DMS53 treated with DMSO at 0.1 percent for 48 hours (cell line): Measurements from ENCODE around the gene EHD1.

Experiments used
- DNase-seq: peaks from one replicate; lab custom pipeline; 2025; ENCODE audit not compliant: unreplicated experiment; lab: John Stamatoyannopoulos, UW

Gene EHD1

GRCh38 chr11:64878494-64879243 is at the start of gene EHD1:
Gene EHD1 (minus strand): TSS chr11:64878621. CDS start chr11:64878464, 157 bp downstream.
- peak; percentile 92 for DNase-seq

DNA sequence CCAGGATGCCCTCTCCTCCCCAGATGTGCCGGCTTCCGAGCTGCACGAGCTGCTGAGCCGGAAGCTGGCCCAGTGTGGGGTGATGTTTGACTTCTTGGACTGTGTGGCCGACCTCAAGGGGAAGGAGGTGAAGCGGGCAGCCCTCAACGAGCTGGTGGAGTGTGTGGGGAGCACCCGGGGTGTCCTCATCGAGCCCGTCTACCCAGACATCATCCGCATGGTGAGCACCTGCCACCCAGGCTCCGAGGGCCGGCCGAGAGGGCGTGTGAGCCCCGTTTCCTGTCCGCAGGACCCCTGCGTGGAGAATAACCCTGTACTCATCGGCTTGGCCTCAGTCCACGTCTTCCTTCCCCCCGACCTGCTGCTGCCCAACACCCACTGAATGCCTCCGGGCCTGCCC is 48.3 kb upstream of the EHD1 start:
- DNase-seq, result no peak

DNA sequence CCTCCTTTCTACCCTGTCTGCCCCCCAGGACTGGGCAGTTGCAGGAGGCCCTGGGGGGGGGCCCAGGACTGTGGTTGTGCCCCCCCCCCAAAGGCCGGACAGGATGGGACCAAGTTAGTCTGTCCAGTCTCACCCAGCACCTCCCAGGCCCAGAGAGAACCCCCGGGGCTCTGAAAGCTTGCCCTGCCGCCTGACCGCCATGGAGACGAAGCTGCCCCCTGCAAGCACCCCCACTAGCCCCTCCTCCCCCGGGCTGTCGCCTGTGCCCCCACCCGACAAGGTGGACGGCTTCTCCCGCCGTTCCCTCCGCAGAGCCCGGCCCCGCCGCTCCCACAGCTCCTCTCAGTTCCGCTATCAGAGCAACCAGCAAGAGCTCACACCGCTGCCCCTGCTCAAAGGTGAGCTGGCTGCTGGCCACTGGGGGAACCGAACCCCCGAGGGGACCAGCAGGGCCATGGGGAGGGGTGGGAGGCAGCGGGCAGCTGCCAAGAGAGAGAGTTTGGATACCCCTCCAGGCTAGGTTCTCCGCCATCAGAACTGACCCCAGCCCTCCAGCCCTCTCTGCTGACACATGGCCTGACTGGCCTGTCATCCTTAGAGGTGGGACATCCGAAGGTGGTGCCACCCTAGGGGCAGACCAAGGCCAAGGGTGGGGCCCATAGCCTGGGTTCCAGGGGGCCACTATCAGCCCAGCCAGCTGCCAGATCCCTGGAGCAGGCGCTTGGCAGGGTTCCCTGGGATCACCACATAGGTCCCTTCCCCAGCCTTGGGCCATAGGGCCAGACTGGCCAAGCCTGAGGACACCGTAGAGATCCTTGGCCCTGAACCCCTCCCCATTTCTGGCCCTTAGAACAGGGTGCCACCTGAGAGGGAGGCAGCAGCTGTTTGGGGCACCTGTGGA is 47.4 kb upstream of the EHD1 start:
- no peak for DNase-seq

GRCh38 chr11:64924910-64925284 is 46.5 kb upstream of the EHD1 start:
- no peak for DNase-seq

- peak; percentile 81 for DNase-seq
Measured at GRCh38 chr11:64923944-64924909, 45.8 kb upstream of the EHD1 start, which contains the start of gene PPP2R5B. Gene PPP2R5B (plus strand): TSS chr11:64924689. CDS start chr11:64925735, 1,046 bp downstream.

DNA sequence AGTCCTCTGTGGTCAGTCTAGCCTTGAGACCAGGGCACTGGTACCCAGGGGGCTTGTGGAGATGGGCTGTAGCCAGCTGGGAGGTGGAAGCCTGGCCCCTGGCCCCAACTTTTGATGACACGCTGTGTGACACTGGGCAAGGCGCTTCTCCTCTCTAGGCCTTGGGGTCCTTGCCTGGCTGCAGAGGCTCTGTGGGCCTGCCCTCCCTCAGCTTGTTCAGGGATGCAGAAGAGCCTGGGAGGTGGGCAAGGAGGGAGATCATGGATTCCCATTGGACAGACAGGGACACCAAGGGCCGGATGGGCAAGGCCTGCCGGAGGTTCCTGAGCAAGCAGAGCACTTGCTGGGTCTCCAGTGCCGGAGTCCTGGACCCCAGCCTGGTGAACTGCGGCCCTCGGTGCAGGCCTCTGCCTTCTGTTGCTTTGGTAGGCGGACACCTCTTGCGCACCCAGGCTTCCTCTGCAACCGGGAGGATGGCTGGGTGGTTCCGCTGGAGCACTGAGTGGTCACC is 44.8 kb upstream of the EHD1 start:
- DNase-seq, result no peak

- no peak for DNase-seq
Measured at GRCh38 chr11:64921384-64921783, 43.0 kb upstream of the EHD1 start.

- DNase-seq, result no peak
Measured at GRCh38 chr11:64920124-64920523, 41.7 kb upstream of the EHD1 start.

DNA sequence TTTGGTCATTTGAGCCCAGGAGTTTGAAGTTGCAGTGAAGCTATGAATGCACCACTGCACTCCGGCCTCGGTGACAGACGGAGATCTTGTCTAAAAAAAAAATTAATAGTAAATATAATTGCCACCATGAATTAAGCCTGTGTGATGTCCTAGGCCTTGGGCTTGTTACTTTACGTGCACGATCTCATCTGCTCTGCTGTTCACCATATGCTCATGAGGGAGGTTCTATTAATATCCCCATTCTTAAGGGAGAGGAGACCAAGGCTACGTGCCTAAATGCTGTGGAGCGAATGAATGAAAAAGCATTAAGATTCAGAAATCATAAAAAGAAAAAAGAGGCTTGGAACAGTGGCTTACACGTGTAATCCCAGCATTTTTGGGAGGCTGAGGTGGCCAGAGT is 41.2 kb upstream of the EHD1 start:
- DNase-seq, result no peak

- no peak for DNase-seq
Measured at GRCh38 chr11:64918017-64918416, 39.6 kb upstream of the EHD1 start.

DNA sequence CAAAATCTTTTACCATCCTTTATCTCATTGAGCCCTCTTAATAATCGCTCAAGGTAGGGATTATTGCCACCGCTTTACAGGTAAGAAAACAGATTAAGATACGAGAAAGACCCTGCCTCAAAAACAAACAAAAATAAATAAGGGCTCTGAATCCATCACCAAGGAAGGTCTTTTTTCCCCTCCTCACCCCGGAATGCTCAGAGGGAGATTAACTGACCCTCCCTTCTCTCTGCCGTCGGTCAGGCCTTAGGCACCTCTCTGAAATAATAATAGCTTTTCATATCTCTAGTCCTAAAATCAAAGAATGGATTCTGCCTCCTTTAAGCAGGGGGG is 39.2 kb upstream of the EHD1 start:
- no peak for DNase-seq

- DNase-seq, result peak; percentile 99
Measured at GRCh38 chr11:64916775-64917662, 38.6 kb upstream of the EHD1 start, which contains the start of gene ATG2A. Gene ATG2A (minus strand): TSS chr11:64917209. CDS start chr11:64917135, 74 bp downstream.

GRCh38 chr11:64916040-64916774 is 37.8 kb upstream of the EHD1 start:
- DNase-seq, result no peak

DNA sequence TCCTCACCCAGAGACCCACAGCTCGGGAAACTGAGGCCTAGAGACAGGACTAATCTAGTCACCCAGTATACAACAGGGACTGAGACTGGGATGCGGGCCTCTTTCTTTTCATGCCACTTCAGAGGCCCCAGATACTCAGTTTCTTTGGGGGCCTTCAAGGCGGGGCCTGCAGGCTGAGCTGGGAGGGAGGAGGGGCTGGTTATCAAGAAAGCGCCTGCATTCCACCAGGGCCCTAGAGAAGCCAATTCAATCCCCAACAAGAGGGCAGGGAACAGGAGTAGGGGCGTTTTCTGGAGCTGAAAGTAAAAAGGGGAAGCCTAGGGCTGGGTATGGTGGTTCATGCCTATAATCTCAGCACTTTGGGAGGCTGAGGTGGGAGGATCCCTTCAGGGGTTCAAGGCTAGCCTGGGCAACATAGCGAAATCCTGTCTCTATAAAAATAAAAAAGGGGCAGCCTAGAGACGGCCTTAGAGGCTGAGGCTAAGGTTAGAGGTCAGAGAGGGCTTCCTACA is 37.0 kb upstream of the EHD1 start:
- no peak for DNase-seq

- DNase-seq, result no peak
Measured at GRCh38 chr11:64914123-64914522, 35.7 kb upstream of the EHD1 start.

DNA sequence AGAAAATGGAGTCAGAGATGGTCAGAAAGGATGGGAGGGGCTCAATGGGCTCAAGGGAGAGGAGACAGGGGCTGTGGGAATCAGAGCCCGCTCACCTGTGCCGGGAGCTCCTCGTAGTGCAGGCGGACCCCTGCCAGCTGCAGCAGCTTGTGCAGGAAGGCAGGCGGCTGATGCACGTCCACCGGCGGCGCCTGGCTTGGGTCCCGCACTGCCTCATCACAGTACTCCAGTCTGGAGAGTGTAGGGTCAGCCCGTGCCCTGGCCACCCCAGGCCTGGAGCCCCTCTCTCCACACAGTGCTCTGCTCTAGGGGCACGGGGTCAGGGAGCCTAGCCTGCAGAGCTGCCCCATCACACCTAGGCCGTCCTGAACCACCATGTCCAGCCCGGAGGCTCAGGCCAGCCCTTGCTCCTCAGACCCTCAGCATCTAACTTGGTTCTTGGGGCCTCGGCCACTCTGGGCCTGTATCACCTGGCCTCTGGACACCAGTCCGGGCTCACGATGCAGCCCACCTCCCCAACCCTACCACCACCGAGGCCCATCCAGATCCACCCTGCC is 34.8 kb upstream of the EHD1 start:
- no peak for DNase-seq

GRCh38 chr11:64911689-64912088 is 33.3 kb upstream of the EHD1 start:
- no peak for DNase-seq

GRCh38 chr11:64911142-64911541 is 32.7 kb upstream of the EHD1 start:
- DNase-seq, result no peak
